ENCODE results near the gene RAB8A.
"Not testable (repeated sequence)": the region's sequence is repeated elsewhere in the genome, so short reads cannot be mapped to it uniquely, and the experiment has no call there.

The RAB8A gene

DNA sequence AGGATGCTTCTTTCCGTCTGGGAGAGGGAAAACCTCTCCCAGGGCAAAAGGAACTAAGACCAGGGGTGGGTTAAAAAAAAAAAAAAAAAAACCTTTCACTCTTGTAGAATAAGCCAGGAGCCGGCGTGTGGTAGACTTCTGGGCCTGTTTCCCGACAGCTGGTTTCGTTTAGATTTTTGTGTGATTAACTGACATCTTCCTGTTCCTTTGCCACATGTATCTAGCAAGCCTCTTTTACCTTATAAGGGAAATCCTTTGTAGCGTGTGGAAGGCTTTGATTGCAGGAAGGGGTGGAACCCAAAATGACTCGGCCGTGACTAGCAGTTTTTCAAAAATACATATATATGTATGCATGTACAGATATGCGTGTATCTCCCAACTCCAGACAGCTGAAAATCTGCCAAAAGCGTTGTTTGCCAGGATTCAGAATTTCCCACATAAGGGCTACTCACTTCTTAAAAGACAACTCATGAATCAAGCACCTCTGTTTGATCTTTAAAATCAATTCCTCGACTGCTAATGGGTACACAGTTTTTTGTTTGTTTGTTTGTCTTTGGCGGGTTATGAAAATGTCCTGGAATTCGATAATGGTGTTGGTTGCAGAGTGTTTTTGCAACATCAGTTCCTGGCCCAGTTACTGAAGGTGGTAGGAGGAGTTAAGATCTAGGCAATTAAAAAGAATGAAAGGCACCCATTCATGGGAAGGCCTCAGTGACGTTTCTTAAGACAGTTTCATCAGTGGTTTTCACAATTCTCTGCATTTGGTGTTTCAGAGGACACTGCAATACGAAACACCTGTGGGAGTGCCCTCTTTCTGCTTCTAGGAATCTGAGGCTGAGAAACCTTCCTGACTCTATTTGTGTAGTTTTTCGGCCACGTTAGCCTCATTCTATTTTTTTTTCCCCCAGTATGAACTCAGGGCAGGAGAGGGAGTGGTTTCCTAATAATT lies 32.7 kb upstream of the RAB8A start:
- DNase-seq, result no peak

- no peak for DNase-seq
These were observed 27.5 kb upstream of the RAB8A start for GRCh38 chr19:16084067-16084685.

DNA sequence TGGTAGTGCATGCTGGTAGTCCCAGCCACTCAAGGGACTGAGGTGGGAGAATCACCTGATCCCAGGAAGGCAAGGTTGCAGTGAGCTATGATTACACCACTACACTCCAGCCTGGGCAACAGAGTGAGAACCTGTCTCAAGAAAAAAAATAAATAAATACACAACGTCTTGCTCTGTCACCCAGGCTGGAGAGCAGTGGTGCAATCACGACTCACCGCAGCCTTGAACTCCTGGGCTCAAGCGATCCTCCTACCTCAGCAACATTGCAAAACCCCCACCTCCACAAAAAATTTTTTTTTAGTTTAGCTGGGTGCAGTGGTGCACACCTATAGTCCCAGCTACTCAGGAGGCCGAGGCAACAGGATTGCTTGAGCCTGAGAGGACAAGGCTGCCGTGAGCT lies 26.6 kb upstream of the RAB8A start:
- no peak for DNase-seq

GRCh38 chr19:16087404-16087803 lies 24.3 kb upstream of the RAB8A start:
- DNase-seq, result not testable (repeated sequence)

GRCh38 chr19:16087940-16088339 lies 23.7 kb upstream of the RAB8A start:
- no peak for DNase-seq

- DNase-seq, result no peak
These were observed 23.2 kb upstream of the RAB8A start for GRCh38 chr19:16088351-16089009.

DNA sequence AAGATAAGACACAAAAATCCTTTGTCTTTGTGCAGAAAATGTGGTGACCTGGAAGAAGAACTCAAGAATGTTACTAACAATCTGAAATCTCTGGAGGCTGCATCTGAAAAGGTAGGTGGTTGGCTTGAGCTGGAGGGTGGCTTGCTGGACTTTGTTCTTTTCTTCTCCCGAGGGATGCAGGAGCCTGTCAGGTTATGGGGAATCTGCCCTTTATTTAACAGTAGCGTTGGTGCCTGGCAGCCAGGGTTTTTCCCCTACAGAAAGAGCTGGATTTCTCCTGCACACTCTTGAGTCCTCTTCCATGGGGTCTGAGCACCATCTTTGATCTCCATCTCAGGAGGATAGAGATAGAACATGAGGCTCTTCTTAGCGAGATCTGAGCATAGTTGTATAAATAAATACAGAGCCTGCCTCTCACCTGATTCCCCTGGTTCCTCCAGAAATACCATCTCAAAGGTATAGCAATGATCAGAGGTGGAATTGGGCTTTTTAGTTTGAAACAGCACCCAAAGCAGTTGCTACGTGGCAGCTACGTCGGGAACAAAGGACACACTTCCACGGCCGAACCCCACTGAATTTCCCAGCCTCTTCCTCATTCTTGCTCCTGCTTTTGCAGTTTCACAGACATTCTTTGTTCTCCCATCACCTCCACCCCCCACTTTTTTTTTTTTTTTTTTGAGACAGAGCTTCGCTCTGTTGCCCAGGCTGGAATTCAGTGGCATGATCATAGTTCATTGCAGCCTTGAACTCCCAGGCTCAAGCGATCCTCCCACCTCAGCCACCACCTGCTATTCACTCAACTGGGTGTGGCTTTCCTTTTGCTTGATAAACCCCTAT lies 22.5 kb upstream of the RAB8A start:
- no peak for DNase-seq

DNA sequence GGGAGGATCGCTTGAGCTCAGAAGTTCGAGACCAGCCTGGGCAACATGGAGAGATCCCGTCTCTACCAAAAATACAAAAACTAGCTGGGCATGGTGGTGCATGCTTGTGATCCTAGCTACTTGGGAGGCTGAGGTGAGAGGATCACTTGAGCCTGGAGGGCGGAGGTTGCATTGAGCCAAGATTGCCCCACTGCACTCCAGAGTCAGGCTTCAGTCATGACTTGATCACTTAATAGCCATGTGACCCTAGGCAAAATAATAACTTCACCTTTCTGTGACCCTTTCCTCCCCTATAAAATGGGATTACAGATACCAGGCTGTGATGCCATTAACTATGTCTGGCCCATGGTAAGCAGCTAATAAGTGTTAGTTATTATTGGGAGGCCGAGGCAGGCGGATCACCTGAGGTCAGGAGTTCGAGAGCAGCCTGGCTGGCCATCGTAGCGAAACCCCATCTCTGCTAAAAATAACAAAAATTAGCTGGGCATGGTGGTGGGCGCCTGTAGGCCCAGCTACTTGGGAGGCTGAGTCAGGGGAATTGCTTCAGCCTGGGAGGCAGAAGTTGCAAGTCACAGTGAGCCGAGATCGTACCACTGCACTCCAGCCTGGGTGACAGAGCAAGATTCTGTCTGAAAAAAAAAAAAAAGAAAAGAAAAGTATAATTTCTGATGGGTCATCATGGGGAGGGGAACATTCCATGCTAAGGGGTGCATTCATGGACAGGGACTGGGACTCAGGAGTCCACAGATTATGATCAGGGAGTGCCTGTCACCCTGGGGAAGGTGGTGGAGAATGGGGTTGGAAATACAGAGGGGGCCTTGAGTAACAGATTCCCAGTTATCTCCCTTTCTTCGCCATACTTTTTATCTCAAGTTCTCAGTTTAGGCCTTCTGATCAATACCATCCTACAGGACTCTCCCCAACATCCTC lies 19.9 kb upstream of the RAB8A start:
- no peak for DNase-seq

DNA sequence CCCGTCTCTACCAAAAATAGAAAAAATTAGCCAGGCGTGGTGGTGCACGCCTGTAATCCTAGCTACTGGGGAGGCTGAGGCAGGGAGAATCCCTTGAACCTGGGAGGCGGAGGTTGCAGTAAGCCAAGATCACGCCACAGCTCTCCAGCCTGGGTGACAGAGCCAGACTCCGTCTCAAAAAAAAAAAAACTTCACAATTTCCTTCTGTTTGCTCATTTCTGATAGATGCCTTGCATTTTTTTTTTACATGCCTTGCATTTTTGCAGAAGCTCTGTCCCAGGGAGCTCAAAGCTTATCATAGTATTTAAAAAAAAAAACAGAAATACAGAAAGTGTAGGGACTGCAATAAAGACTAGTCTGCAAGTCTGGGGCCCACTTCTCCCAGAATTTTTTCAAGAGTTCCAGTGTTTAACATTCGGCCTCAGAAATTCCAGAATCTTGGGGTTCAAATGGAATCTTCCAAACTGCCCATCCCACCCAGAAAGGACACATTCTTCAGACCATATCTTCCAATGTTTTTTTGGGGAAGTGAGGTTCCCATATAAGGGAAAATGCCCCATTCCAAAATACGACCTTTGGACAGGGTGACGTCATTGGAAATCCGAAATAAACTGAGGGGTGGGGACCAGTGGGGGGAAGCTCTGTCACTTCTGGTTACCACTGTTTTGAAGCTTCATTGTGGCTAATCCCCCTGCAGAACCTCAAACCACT lies 17.2 kb upstream of the RAB8A start:
- no peak for DNase-seq

GRCh38 chr19:16095071-16095571 lies 16.6 kb upstream of the RAB8A start:
- DNase-seq, result no peak

DNA sequence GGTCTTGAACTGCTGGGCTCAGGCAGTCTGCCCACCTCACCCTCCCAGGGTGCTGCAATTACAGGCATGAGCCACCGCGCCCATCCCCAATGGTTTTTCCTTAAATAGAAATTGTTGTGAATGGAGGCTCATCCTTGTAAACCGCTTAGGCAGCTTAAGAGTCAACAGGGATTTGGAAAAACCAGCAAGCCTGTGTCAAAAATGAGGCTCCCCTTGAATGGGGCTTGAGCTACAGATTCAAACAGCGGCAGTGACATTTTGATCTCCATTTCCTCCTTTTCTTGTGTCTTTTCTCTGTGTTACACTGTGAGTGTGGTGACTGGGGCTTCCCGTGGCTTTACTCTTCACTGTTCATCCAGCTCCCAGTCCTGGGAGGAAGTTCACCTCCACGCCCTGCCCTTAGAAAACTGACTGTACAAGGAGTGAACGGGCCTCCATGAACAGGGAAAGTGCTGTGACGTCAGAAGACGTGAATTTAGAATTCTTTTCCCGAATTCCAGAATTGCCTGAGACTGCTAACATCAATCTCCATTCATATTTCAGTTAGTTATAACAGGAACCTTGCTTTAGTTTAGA lies 15.3 kb upstream of the RAB8A start:
- no peak for DNase-seq

- DNase-seq, result no peak
These were observed 13.3 kb upstream of the RAB8A start for GRCh38 chr19:16098416-16098768.

DNA sequence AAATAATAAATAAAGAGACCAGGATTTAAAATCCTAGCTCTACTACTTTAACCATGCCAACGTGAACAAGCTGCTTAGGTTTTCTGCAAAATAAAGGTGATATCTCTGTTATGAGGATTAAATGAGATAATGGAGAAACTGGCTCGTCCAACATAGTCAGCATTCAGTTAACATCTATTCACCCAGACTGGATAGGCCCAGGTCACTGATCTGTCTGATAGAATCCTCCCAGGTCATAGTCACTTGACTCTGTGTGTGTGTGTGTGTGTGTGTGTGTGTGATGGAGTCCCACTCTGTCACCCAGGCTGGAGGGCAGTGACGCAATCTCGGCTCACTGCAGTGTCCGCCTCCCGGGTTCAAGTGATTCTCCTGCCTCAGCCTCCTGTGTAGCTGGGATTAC lies 12.9 kb upstream of the RAB8A start:
- no peak for DNase-seq

GRCh38 chr19:16099314-16099965 lies 12.2 kb upstream of the RAB8A start:
- DNase-seq, result not testable (repeated sequence)

DNA sequence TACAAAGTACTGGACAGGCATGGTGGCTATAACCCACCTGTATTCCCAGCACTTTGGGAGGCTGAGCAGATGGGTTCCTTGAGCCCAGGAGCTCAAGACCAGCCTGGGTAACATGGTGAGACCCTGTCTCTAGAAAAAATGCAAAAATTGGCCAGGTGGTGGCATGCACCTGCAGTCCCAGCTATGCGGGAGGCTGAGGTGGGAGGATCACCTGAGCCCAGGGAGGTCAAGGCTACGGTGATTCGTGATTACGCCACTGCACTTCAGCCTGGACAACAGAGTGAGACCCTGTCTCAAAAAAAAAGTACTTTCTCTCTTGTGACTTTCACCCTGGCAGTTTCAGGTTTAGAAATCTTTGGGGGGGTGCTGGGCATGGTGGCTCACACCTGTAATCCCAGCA lies 11.2 kb upstream of the RAB8A start:
- DNase-seq, result no peak

DNA sequence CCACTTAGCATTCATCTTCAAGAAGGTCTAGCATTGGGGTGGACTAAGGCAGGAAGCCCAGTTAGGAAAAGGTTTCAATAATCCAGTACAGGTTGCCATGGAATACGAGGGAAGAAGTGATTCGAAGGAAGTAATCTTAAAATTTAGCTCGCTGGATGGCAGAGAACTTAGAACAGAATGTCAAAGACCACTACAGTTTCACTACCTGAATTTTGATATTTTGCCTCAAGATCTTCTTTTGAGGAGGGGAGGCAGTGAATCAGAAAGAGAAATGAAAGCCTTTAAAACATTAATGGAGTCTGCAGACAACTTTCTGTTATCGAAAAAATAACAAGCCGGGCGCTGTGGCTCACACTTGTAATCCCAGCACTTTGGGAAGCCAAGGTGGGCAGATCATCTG lies 7.0 kb upstream of the RAB8A start:
- no peak for DNase-seq

DNA sequence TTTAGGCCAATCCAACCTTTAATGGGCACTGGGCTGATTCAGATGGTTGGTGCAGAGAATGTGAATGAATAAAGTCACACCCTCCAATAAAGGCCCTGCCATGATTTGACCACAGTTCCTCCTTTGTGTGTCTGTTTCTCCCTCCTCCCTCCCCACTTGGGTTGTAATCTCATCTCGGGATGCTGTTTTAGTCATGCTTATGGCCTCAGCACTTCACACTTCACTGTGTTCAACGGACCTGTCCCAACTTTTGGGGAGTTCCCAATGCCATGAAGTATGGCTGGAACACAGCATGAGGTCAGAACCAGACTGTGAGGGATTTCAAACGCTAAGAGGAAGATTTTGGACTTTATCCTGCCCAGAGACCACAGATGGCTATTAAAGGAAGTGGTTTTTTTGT lies 5.6 kb upstream of the RAB8A start:
- DNase-seq, result no peak

DNA sequence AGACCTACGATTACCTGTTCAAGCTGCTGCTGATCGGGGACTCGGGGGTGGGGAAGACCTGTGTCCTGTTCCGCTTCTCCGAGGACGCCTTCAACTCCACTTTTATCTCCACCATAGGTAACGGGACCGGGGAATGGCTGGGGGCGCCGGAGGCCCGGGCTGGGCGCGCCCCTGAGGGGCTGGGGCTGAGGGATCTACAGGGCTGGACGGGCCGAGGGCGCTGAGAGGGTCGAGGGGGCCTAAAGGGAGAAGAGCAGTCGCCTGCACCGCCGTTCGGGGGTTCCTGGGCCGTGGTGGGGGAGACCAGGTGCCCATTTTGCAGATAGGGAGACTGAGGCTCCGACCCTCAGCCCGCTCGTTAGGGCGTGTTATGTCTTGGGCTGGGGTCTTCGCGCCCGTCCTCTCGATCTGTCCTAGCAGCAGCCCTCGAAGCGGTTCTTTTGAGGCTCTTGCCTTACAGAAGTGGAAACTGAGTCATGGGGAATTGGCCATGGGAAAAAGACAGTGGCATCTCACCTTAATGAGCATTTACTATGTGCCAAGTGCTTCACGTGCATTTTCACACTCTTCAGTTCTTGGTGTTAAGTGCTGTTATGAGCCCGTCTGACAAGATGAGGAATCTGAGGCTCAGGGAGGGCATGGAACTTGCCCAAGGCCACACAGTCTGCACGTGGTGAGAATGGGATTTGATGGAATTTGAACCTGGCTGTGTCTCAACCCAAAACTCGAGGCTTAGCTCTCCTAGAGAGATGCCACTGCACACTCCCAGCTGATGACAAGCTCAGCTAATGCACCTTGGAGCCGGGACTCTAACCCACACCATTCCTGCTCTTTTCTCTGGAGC lies 442 bp downstream of the RAB8A start:
- DNase-seq, result no peak

GRCh38 chr19:16112778-16113177 lies 1.1 kb downstream of the RAB8A start:
- DNase-seq, result no peak

All from NCI-H526 treated with DMSO at 0.1 percent for 48 hours (cell line).